HG03520 (cell line): ENCODE data around the gene SLC41A3.
"Not testable (repeated sequence)": the region's sequence is repeated elsewhere in the genome, so short reads cannot be mapped to it uniquely, and the experiment has no call there.

Source experiments
- ATAC-seq: cut with Tn5 transposase; IDR thresholded peaks from one replicate; pipeline ENCODE4 v1.9.1; 2021; ENCODE audit warnings: mild to moderate bottlenecking, moderate library complexity; ENCODE audit not compliant: unreplicated experiment

Gene SLC41A3

DNA sequence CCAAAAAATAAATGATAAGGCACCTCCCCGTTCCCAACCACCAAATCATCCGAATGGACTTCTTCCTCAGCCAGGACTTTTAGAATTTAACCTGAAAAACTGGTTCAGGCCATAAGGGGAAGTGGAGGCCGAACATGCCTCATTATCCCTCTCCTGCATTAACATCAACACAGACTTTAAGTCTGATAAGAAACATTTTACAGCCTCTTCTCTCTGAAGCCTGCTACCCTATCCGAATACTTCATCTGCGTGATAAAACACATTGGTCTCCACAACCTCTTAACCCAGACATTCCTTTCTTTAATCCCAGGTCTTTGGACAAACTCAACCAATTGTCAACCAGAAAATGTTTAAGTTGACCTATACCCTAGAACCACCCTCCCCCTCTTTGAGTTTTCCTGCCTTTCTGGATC lies 850 bp upstream of the SLC41A3 start:
- ATAC-seq, result no peak

DNA sequence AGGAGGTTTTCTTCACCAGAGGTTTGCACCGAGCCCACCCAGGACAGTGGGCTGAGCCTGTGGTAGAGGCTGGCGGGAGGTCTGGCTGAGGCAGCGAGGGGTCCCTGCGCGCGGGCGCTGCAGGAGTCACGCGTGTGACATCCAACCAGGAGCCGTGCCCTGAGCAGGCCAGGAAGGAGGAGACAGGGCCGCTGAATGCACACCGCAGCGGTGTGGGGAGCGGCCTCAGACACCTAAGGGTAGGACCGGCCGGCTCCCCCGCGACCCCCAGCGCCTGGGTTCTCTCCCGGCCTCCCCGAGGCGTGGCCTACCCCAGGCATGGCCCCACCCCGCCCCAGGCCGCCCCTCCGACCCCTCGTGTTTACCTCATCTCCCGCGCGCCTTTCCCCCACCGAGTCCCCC lies 412 bp downstream of the SLC41A3 start:
- peak; percentile 33 for ATAC-seq

DNA sequence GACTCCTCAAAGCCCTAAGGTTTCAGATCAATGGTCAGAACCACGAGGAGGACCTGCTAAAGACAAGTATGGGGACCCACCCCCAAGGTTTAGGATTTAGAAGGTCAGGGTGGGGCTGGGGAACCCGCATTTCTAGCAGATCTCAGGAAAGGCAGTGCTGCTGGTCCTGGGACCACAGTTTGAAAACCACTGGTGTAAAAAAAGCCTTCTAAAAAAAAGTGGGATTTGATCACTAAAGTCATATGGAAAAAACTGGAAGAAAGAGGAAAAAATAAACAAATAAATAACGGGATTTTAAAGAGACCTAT lies 832 bp downstream of the SLC41A3 start:
- ATAC-seq, result no peak

DNA sequence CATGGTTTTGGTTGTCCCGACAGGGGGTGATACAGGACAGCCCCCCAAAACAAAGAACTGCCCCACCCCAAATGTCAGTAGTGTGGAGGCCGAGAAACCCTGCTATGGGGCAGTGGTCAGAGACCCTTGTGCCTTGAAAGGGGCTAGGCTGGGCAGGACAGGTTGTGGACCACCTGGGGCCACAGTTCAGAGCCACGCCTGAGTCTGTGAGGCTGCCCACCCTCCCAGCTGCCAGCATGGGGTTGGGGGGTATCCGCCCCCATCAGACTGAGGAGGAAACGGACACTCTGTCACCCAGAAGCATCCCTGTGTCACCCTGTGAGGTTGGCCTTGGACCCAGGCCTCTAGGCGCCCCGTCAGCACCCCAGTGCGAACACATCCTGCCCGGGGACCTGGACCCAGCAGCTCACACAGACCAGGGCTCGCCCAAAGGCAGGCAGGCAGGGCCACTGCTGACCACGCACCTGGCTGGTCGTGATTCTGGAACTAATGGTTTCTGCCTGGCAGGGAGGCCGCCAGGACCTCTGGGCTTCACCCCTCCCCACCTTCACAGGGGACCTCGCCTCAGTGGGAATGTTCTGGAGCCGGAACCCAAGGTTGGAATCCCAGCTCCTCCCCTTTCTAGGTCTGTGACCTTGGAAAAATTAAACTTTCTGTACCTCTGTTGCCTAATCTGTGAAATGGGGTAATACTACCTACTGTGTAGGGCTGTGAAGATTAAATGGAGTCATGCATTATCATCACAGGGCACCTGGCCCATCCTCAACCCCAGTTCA lies 1.4 kb downstream of the SLC41A3 start:
- no peak for ATAC-seq

GRCh38 chr3:126081618-126082361 lies 2.1 kb downstream of the SLC41A3 start:
- no peak for ATAC-seq

DNA sequence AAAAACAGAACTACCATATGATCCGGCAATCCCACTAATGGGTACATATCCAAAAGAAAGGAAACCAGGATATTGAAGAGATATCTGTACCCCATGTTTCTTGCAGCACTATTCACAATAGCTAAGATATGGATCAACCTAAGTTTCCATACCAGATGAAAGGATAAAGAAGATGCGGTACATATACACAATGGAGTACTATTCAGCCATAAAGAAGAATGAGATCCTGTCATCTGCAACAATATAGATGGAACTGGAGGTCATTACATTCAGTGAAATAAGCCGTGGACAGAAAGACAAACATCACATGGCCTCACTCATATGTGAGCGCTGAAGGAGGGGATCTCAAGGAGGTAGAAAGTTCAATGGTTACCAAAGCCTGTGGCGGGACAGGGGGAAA lies 3.0 kb downstream of the SLC41A3 start:
- no peak for ATAC-seq

GRCh38 chr3:126078866-126079265 lies 5.1 kb downstream of the SLC41A3 start:
- no peak for ATAC-seq

GRCh38 chr3:126077754-126078153 lies 6.2 kb downstream of the SLC41A3 start:
- no peak for ATAC-seq

GRCh38 chr3:126076140-126076539 lies 7.8 kb downstream of the SLC41A3 start:
- ATAC-seq, result no peak

DNA sequence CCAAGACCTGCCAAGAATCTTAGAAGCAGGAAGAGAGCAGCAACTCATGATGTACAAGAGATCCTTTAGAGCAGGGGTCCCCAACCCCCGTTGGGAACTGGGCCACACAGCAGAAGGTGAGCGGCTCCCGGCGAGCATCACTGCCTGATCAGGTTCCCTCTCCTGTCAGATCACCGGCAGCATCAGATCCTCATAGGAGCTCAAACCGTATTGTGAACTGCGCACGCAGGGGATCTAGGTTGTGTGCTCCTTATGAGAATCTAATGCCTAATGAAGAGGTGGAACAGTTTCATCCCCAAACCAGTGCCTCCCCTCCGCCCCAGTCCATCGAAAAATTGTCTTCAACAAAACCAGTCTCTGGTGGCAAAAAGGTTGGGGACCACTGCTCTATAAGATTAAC lies 13.8 kb downstream of the SLC41A3 start:
- no peak for ATAC-seq

DNA sequence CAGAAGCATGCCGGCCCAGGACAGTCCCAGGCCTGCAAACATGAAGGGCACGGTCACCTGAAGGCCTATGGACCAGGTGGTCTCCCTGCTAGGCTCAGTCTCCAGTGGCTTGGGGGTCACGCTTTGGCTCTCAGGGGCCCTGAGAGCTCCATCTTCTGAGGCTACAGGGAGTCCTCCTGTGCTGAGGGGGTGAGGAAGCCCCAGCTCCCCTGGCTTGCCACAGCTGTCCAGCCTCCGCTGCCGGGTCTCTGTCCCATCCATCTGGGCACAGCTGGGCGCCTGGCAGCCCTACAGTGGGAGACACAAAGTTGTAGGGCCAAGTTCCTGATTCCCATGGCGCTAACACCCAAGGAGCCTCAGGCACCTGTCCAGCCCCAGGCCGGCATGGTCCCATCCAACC lies 16.0 kb downstream of the SLC41A3 start:
- no peak for ATAC-seq

- ATAC-seq, result not testable (repeated sequence)
Measured at GRCh38 chr3:126066676-126067075, 17.2 kb downstream of the SLC41A3 start.

DNA sequence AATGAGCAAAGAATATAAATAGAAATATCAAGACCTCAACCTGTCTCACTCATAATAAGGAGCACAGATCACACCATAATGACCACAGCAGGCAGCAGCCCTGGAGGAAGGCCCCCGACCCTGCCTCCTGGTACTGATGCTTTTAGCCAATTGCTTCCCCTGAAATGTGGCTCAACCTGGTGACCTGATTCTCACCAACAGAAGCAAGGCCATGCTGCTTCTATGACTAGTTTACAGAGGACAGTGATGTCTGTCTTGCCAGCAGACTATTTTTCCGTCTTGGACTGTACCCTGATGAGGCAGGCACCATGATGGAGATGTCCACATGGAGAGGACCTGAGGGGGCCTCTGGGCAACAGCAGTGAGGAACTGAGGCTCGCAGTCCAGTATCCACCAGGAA lies 18.0 kb downstream of the SLC41A3 start:
- ATAC-seq, result no peak

DNA sequence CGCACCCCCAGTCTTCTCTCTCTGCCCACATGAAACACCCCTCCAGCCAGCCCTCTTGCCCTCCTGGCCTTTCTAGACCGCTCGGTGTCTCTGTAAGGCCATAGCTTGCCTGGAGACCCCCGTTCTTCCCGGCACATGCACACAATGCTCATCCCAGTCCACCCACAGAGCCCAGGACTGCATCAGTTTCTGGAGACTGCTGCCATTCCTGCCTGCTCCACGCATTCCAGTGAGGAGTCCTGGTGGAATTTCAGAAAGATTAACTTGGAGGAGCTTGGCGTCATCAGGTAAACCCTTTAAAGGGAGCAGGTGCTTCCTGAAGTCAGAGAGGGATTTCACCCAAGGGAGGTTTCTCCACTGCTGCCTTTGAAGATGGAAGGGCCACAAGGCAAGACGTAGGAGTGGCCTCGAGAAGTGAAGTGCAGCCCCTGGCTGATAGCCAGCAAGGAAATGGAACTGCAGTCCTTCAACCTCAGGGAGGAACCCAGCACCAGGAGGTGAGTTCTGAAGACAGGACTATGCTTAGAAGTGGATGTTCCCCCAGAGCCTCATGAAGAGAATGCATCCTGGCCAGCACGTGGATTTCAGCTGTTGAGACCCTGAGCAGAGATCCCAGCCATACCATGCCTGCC lies 19.2 kb downstream of the SLC41A3 start:
- ATAC-seq, result no peak

DNA sequence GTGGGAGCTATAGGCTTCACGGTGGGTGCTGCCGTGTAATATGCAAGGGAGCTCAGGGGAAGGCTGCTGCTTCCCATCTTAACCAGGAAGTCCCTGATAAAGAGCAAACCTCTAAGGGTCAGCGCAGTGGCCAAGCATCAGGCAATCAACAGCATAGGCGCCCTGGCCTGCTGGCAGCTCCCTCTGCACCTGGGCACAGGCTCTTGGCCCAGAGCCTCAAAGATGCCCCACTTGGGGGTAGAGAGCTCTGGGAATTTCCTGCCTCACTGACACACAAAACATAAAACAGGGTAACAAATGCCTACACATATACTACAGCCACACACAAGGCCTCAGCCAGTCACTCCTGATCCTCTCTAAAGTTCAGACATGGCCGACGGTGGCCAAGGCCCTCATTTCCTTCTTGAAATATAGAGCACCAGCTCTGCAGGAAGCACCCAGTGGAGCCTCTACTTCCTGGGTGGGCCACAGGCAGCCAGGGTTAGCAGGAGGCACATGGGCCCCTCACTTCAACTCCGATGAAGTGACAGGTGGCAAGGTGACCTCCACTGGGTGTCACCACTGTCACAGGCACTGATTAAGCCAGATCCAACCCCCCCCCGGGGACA lies 20.5 kb downstream of the SLC41A3 start:
- no peak for ATAC-seq

- no peak for ATAC-seq
Measured at GRCh38 chr3:126061301-126062032, 22.5 kb downstream of the SLC41A3 start.

DNA sequence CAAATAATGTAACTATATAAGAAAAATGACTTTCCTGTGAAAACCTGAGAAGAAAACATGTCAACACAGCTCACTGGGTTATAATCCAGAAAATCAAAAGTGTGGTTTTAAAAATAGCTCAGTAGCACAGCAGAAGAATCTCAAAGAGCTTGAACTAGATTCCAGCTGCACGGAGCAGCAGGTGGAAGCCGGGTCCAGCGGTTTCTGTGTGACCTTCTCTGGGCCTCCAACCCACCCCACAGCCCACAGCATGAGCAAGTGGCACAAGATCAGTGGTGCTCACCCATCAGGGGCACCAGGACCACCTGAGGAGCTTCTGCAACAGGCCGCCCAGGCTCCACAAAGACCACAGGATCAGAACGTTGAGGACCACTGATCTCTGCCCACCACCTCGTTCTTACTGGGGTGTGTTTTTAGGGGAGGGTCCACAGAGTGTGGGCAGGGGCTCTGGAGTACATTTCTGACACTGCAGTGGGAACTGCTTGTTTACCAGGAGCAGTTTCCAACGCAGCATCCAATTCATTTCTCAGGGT lies 23.2 kb downstream of the SLC41A3 start:
- no peak for ATAC-seq

GRCh38 chr3:126058666-126059065 lies 25.3 kb downstream of the SLC41A3 start:
- ATAC-seq, result no peak

GRCh38 chr3:126057936-126058335 lies 26.0 kb downstream of the SLC41A3 start:
- ATAC-seq, result no peak

- ATAC-seq, result no peak
Measured at GRCh38 chr3:126057501-126057819, 26.5 kb downstream of the SLC41A3 start.
